ENCODE data around the gene PSPH.
"Not testable (repeated sequence)": the region's sequence is repeated elsewhere in the genome, so short reads cannot be mapped to it uniquely, and the experiment has no call there.

PSPH gene

DNA sequence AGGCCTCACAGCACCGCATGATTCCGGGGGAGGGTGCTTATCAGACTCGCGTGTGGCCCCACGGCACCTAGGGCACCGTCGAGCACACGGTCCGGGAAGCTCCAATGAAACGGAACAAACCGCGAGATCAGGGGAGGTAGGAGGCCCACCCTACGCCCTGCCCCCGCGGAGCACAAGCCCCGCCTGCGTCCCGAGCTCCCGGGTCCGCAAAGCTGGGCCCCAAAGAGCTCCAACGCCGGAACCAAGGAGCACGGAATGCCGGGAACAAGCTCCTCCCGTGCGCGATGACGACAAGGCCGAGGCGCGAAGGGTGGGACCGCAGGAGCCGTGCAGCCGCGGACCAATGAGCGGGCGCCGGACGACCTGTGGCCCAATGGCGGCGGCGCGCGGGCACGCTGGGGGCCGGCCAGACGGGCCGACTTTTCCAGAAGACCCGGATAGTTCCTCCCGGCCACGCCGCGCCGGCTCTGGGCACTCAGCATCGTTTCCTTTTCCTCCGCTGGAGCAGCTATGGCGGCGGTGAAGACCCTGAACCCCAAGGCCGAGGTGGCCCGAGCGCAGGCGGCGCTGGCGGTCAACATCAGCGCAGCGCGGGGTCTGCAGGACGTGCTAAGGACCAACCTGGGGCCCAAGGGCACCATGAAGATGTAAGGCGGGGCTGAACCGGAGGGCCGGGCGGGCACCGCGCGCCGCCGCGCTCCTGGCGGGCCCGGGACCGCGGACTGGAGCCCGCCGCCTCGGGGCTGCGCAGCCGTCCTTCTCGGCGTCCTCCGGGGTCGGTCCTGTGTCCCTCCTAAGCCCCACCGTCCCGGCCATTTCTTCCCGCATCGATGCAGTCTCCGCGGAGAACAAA, at the start of gene PSPH, which contains the start of gene CCT6A:
TSS of gene PSPH (minus strand) at position 106 of the 853 bp plus-strand sequence. CDS start 30,232 bp downstream, outside the sequence.
TSS of gene CCT6A (plus strand) at position 427 of the 853 bp plus-strand sequence. CDS start at position 511, 84 bp downstream.
- peak; percentile 69 to 89 (median 81) for DNase-seq

DNA sequence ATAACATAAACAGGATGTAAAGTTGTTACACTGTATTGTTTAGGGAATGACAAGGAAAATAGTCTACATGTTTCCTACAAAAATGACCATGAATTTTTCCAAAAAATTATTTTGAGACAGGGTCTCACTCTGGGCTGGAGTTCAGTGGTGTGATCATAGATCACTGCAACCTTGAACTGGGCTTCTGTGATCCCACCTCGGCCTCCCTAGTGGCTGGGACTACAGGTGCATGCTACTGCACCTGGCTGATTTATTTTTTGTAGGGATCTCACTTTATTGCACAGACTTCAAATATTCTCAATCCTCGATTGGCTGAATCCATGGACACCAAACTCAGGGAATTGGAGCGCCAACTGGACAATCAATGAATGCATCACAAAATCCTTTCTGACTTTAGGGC, 48.4 kb upstream of the PSPH start:
- DNase-seq: no peak

DNA sequence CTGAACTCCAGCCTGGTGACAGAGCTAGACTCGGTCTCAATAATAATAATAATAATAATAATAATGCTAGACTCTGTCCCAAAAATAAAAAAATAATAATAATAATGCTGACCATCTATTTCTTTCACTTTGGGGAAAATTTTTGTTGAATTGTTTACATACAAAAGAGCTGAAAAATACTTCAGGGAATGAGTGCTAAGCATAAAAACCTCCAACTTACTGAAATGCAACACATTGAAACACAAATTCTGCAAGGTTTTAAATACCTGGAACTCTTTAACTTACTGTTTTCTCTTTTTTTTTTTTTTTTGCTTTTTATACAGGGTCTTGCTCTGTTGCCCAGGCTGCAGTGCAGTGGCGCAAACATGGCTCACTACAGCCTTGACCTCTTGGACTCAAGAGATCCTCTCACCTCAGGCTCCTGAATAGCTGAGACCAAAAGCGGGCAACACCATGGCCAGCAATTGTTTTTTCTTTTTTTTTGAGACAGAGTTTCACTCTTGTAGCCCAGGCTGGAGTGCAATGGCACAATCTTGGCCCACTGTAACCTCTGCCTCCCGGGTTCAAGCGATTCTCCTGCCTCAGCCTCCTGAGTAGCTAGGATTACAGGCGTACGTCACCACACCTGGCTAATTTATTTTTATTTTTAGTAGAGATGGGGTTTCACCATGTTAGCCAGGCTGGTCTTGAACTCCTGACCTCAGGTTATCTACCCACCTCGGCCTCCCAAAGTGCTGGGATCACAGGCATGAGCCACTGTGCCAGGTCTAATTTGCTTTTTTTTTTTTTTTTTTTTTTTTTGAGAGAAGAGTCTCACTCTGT, 47.2 kb upstream of the PSPH start:
- not testable (repeated sequence) for DNase-seq

DNA sequence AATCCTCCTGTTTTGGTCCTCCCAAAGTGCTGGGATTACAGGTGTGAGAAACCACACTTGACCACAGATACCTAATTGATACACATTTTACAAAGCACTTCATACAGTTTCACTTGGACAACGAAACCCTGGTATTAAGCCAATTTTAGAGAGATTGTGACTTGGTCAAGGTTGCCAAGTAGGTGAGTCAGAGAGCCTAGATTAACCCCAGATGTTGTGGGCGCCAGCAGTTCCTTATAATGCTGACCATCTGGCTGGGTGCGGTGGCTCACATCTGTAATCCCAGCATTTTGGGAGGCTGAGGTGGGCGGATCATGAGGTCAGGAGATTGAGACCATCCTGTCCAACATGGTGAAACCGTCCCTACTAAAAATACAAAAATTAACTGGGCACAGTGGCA, 46.5 kb upstream of the PSPH start:
- no peak for DNase-seq

DNA sequence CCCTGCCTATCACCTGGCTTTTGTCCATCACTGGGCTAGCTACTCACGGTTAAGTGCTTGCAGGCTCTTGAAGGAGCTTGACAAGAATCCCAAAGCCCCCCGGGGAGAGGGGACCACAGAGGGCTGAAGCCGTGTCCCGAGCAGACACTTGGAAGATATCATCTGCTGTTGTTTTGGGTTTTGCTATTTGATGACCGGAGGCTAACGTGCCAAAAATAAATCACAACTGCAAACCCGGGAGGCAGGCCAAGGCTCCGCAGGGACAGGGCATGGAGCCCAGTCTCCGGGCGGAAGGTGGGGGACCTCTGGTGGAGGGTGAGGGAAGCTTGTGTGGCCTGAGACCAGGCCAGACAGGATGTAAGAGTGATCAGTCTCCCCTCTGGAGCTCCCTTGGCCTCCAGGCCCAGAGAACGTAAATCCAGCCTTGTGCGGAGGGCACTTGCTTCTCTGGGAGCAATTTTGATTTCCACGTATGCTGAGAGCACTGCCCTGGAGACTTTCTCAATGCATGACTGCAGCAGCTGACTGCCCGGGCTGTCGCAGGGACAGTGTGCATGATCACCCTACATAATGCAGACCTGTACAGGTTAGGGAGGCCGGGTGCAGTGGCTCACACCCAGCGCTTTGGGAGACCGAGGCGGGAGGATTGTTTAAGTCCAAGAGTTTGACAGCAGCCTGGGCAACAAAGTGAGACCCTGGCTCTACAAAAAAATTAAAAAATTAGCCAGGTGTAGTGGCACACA, 41.7 kb upstream of the PSPH start, which contains the start of gene PHKG1:
TSS of gene PHKG1 (minus strand) at position 164 of the 743 bp plus-strand sequence. CDS start 4,011 bp downstream, outside the sequence.
- no peak for DNase-seq

DNA sequence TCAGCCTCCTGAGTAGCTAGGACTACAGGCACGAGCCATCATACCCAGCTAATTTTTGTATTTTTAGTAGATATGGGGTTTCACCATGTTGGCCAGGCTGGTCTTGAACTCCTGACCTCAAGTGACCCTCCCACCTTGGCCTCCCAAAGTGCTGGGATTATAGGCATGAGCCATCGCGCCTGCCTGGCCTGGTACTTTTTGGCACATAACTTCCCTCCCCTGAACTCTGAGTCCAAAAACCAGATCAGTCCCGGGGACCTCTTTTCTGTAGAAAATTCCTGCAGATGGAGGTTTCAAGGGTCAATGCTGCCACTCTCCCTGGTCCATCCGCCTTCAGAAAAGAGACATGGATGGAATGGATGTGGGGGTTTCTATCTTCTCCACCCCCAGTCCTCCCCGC, 41.1 kb upstream of the PSPH start:
- not testable (repeated sequence) for DNase-seq

DNA sequence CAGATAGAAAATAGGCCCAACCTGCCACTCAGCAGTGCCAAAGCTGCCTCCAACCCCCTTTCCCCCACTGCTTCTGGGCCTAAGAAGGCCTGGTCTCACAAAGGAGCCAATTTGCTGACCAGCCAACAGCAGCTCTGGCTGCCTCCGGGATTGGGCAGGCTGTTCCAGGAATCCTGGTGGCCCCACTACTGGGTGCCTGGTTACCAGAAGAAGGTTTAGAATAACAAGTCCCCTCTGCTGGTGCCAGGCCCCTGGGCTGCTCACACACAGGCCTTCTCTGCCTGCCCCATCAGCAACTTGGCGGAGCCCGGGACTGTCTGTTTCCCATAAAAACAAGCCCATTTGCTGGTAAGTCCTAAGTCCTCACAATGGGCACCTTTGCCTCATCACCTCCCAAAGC, 40.3 kb upstream of the PSPH start:
- DNase-seq: no peak

DNA sequence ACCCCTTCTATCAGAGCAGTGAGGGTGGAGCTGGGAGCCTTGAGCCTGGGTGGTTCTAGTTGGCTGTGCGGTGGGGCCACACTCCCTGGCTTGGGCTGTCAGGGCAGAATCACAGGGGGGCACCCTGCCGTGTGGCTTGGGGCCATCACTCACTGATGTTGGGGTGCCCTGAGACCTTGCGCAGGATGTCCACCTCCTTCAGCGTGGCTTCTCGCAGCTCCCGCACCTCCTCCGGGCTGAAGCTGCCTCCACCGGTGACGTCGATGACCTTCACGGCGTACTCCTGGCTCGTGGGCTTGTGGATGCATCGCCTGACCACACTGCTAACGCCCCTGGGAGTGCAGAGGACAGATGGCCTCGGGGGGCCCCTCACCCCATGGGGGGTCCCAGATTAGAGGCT, 36.2 kb upstream of the PSPH start:
- no peak for DNase-seq

DNA sequence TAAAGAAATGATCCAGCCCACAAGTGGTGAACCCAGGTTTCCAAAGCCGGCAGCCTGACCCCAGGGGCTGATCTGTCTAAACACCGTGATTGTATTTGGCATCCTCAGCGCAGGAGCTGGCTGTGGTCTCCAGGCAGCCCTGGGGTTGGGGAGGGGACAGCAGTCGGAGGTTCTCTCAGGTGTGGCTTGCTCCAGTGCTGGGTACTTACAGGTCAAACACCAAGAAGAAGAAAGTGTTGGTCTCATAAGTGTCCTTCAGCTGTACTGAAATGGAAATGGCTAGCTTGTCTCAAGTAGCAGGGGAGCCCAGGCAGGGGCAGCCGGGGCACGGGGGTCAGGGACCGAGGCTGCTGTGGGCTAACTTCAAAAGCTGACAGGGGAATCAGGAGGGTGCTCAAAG, 35.5 kb upstream of the PSPH start:
- DNase-seq: no peak

DNA sequence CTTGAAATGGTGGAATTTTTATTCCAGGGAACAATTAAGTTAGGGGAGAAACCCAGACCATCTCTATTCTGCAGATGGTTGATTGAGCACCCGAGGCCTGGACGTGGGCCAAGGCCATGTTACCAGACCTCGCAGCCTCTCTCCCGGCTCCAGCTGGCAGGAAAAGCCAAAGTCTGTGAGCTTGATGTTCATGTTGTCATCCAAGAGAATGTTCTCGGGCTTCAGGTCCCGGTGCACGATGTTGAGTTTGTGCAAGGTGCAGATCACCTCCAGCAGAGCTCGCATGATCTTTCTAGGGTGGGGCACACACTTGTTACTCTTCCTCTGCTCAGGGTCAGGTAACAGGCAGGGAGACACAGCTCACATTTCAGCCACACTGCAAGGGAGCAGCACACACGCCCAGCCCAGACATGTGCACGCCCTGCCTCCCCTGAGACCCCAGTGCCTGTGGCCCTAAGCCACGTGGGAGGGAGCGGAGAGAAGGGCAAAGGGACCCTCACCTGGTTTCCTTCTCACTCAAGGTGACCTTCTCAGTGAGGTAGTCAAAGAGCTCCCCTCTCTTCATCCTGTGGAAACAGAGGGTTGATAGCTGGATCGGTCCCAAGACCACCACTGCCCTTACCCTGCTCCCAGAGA, 32.0 kb upstream of the PSPH start:
- DNase-seq: no peak

DNA sequence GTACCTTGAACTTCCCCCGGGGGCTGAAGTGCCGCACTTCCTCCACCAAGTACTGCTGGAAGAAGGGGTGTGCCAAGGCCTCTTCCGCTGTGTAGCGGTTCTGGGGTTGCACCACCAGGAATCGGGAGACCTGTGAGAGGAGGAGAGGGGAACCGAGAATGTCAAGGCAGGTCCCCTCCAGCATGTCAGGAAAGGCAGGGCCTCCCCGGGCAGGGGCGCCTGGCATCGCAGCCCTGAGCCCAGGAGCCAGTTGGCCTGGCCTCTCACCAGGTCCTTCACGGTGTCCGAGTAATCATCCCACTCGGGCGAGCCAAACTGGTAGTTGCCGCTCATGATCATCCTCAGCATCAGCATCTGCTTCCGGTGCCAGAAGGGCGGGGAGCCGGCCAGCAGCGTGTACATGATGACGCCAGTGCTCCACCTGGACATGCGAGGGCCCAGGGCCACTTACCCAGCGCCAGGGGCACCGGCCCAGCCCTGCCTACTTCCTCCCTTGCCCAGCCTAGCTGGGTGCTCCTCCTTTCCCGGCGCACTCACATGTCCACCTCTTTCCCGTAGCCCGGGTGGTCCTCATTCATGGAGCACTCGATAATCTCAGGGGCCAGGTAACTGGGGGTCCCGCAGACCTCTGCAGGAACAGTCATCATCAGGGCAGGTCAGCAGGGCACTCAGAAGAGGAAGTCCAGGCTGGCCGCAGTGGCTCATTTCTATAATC, 30.5 kb upstream of the PSPH start:
- DNase-seq: no peak

DNA sequence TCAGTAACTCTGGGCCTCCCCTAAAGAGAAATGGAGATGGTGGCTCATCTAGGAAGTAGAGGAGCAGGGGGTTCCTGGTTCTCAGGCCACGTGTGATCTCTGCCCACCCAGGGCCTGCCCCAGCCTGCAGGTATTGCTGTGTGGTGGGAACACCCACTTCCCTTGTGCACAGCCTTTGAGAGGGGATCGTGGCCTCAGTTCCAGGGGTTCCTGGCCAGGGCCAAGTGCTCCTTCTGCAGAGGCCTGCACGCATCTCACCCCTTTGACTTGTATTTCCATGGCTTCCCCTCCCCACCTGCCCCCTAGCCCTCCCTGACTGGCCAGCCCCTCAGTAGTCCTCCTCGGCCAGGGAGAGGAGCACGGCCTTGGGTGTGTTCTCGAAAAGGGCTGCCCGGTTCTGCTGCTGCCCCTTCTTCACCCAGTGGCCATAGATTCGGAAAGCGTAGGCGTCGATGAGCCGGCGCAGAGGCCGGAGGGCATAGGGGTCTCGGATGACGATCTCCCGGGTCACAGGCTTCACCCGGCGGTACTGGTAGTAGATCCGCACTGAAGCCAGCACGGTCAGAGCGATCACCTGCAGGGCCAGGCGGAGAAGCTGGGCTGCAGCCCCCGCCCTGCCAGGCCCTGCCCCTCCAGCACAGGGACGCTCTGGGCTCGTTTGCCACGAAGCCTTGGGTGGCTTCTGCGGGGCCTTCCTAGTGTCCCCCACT, 29.6 kb upstream of the PSPH start:
- not testable (repeated sequence) for DNase-seq

DNA sequence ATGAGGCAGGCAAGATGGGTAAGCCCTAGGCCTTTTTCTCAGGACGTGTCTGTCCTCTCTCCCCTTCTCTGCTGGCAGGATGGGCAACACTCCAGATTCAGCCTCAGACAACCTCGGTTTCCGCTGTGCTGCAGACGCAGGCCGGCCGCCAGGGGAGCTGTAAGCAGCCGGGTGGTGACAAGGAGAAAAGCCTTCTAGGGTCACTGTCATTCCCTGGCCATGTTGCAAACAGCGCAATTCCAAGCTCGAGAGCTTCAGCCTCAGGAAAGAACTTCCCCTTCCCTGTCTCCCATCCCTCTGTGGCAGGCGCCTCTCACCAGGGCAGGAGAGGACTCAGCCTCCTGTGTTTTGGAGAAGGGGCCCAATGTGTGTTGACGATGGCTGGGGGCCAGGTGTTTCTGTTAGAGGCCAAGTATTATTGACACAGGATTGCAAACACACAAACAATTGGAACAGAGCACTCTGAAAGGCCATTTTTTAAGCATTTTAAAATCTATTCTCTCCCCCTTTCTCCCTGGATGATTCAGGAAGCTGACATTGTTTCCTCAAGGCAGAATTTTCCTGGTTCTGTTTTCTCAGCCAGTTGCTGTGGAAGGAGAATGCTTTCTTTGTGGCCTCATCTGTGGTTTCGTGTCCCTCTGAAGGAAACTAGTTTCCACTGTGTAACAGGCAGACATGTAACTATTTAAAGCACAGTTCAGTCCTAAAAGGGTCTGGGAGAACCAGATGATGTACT, 28.4 kb upstream of the PSPH start:
- DNase-seq: no peak

DNA sequence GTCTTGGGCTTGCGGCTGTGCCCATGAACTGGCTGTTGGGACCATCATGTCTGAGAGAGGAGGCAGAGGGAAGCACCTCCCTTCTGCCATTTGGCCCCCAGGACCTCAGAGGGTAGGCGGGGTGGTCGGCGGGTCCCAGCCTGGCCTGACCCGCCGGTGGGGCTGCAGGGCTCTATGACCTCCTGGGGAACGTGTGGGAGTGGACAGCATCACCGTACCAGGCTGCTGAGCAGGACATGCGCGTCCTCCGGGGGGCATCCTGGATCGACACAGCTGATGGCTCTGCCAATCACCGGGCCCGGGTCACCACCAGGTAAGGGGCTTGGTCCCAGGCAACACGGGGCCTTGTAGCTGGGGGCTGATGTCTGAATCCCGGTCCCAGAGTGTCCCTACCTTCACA, 27.0 kb upstream of the PSPH start:
- DNase-seq: no peak

DNA sequence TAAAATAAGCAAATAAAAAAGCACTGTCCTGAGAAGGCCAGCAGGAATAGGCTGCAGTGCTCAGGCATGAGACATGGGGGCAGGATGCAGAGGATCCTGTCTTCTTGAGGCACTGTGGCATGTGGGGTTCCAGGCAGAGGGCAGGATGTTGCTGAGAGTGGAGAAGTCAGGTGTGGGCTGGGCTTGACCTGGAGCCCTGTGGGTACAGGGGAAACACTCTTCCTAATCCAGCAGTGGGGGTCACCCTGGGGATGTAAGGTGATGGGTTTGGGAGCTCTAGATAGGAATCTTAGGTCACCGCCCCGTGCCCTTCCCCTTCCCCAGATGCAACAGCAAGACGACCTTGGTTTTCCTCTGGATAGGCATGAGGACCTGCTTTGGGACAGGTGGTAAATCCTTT, 26.4 kb upstream of the PSPH start:
- DNase-seq: no peak

DNA sequence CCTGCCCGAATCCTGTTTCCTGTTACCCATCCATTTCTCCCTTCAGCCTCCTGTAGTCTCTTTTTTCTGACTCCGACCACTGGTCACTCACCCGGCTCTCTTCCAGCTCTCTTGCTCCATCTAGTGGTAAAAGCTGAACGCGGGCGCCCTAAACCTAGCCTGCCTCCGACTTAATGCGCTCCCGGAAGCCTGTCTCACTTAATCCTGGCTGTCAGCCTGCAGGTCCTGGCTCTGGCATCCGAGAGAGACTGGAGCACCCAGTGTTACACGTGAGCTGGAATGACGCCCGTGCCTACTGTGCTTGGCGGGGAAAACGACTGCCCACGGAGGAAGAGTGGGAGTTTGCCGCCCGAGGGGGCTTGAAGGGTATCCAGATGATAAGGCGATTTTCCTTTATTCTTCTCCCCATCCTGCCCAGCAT, 23.1 kb upstream of the PSPH start:
- DNase-seq: peak; percentile 23 to 70 (median 46)

DNA sequence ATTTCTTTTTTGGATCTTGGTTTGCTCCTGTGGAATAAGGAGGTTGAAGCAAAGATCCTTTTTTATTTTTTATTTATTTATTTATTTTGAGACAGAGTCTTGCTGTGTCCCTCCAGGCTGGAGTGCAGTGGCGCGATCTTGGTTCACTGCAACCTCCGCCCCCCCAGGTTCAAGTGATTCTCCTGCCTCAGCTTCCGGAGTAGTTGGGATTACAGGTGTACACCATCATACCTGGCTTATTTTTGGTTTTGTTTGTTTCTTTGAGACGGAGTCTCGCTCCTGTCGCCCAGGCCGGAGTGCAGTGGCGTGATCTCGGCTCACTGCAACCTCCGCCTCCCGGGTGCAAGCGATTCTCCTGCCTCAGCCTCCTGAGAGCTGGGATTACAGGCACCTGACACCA, 15.1 kb upstream of the PSPH start:
- DNase-seq: not testable (repeated sequence)

DNA sequence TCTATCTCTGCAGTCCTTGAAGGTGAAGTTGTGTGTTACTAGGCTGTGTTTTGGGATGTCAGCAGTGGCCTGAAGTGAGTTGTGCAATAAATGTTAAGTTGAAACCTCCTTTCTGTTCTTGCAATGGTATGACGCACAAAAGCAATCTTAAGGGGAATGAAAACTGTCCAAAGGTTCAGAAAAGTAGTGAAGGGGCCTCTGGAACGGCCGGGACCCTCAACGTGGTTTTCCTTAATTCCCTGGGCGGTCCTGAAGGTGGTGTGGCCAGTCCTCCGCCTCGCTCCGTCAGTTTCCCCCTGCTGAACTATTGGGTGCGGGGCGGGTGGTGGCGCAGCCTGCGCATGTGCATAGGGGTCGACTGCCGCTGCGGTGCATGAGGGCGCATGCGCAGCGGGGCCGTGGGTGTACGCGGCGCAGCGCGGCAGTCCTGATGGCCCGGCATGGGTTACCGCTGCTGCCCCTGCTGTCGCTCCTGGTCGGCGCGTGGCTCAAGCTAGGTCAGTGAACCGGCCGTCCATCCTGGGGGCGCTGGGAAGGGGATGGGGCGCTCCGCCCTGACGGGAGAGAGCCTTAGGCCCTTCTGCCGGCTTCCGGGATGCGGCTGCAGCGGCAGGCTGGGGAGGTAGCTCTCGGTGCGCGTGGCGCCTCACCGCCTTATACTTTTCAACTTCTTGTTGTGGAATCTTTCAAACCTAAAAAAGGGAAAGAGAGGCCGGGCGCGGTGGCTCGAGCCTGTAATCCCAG, 12.8 kb upstream of the PSPH start, which contains the start of gene SUMF2:
TSS of gene SUMF2 (plus strand) at position 405 of the 744 bp plus-strand sequence. CDS start at position 431, 26 bp downstream.
- DNase-seq: peak; percentile 86 to 95 (median 86)

DNA sequence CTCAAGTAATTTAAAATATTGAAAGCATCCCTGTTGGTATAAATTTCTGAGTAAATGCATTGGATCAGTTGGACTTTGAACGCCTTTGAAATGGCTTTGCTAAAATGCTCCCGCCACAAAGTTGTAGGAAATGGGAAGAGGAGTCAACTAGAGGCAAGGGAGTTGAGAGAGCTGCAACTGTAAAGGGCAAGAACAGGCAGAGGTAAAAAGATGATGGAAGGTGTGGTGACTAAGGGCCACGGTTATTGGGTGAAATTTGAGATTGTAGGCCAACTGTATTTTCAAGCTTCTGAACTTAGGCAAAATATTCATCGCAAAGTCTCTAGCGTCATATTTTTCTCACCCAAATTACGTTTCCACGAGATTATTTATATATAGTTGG, 12.2 kb upstream of the PSPH start:
- DNase-seq: no peak

Measured in stimulated activated naive CD4-positive, alpha-beta T cell (primary cell).